ENCODE results near the gene SDK1.
"Not testable (repeated sequence)": the region's sequence is repeated elsewhere in the genome, so short reads cannot be mapped to it uniquely, and the experiment has no call there.

The SDK1 gene

GRCh38 chr7:4214291-4215155 is 913.5 kb downstream of the SDK1 start:
- TF ChIP-seq, protein P1, sequence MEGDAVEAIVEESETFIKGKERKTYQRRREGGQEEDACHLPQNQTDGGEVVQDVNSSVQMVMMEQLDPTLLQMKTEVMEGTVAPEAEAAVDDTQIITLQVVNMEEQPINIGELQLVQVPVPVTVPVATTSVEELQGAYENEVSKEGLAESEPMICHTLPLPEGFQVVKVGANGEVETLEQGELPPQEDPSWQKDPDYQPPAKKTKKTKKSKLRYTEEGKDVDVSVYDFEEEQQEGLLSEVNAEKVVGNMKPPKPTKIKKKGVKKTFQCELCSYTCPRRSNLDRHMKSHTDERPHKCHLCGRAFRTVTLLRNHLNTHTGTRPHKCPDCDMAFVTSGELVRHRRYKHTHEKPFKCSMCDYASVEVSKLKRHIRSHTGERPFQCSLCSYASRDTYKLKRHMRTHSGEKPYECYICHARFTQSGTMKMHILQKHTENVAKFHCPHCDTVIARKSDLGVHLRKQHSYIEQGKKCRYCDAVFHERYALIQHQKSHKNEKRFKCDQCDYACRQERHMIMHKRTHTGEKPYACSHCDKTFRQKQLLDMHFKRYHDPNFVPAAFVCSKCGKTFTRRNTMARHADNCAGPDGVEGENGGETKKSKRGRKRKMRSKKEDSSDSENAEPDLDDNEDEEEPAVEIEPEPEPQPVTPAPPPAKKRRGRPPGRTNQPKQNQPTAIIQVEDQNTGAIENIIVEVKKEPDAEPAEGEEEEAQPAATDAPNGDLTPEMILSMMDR (IDR thresholded peaks at IDR 0.05; ENCODE audit: low read depth, low read length), result no peak
- in situ Hi-C loops (cut with HindIII; ENCODE audit: low sequenced_read_pairs), result no loop called here
- no peak for DNase-seq (ENCODE audit: low read depth, low spot score)
- H3K4me3 ChIP-seq (ENCODE audit: low read depth, low read length), result no peak overlapping the region

- in situ Hi-C loops (cut with HindIII; ENCODE audit: low sequenced_read_pairs), result no loop called here
- TF ChIP-seq, protein P1 (IDR thresholded peaks at IDR 0.05; ENCODE audit: low read depth, low read length), result no peak
- no peak overlapping the region for H3K4me3 ChIP-seq (ENCODE audit: low read depth, low read length)
- DNase-seq (ENCODE audit: low read depth, low spot score), result no peak
Observed at GRCh38 chr7:4215176-4215720, 914.2 kb downstream of the SDK1 start.

DNA sequence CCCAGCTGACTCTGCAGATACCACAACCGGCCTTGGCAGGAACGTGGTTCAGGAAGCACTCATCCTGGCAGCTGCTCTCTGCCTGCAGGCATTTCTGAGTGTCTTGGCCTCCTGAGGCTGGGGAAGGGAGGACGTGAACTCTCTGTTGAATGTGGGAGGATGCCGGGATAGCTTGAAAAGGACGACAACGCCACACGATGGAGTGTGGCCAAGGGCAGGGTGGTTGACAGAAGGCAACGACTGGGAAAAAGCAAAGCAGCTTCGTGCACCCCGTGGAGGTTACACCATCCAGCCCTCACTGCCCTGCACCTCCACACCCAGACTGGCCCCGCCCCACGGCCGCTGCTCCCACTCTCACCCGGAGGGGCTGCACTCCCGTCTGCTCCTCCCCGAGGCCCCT is 915.0 kb downstream of the SDK1 start:
- in situ Hi-C loops (cut with HindIII; ENCODE audit: low sequenced_read_pairs), result no loop called here
- no peak for DNase-seq (ENCODE audit: low read depth, low spot score)
- TF ChIP-seq, protein P1 (IDR thresholded peaks at IDR 0.05; ENCODE audit: low read depth, low read length), result no peak
- H3K4me3 ChIP-seq (ENCODE audit: low read depth, low read length), result no peak overlapping the region

DNA sequence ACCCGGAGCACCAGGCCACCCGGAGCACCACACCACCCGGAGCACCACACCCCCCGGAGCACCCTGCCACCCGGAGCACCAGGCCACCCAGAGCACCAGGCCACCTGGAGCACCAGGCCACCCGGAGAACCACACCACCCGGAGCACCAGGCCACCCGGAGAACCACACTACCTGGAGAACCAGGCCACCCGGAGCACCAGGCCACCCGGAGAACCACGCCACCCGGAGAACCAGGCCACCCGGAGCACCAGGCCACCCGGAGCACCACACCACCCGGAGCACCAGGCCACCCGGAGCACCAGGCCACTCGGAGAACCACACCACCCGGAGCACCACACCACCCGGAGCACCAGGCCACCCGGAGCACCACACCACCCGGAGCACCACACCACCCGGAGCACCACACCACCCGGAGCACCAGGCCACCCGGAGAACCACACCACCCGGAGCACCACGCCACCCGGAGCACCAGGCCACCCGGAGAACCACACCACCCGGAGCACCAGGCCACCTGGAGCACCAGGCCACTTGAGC is 916.1 kb downstream of the SDK1 start:
- DNase-seq (ENCODE audit: low read depth, low spot score); in situ Hi-C loops (cut with HindIII; ENCODE audit: low sequenced_read_pairs); H3K4me3 ChIP-seq (ENCODE audit: low read depth, low read length): not testable (repeated sequence)

GRCh38 chr7:4218481-4218880 is 917.4 kb downstream of the SDK1 start:
- in situ Hi-C loops (cut with HindIII; ENCODE audit: low sequenced_read_pairs), result no loop called here
- no peak overlapping the region for H3K4me3 ChIP-seq (ENCODE audit: low read depth, low read length)
- DNase-seq (ENCODE audit: low read depth, low spot score), result no peak
- TF ChIP-seq, protein P1 (IDR thresholded peaks at IDR 0.05; ENCODE audit: low read depth, low read length), result no peak

GRCh38 chr7:4220011-4220410 is 919.0 kb downstream of the SDK1 start:
- in situ Hi-C loops (cut with HindIII; ENCODE audit: low sequenced_read_pairs), result no loop called here
- TF ChIP-seq, protein P1 (IDR thresholded peaks at IDR 0.05; ENCODE audit: low read depth, low read length), result no peak
- DNase-seq (ENCODE audit: low read depth, low spot score), result no peak
- H3K4me3 ChIP-seq (ENCODE audit: low read depth, low read length), result no peak overlapping the region

GRCh38 chr7:4221043-4221442 is 920.0 kb downstream of the SDK1 start:
- in situ Hi-C loops (cut with HindIII; ENCODE audit: low sequenced_read_pairs), result no loop called here
- TF ChIP-seq, protein P1 (IDR thresholded peaks at IDR 0.05; ENCODE audit: low read depth, low read length), result no peak
- DNase-seq (ENCODE audit: low read depth, low spot score), result no peak
- H3K4me3 ChIP-seq (ENCODE audit: low read depth, low read length), result no peak overlapping the region

Data from astrocyte of the spinal cord (primary cell).